Liver (tissue), 9 donors: Measurements from ENCODE around the gene TOLLIP. TPM values are rescaled to one million over a fixed set of nuclear protein-coding genes. Genes with fewer than 3 reads are reported as not detected.

Experiments
- DNase-seq: peaks from one replicate; pipeline ENCODE4 v3.0.0-alpha.2; 2017; ENCODE audit warnings: low spot score
- H3K27ac ChIP-seq, 2 donors: one replicate each; pipeline ENCODE4 v1.7.0; 2013; ENCODE audit warnings: inconsistent platforms in 2 of 2, low read length in 2 of 2, control low read depth in 1 of 2, low read depth in 1 of 2, mild to moderate bottlenecking in 1 of 2
- H3K27me3 ChIP-seq, 4 donors: one replicate each; pipeline versions ENCODE4 v1.6.1 to v1.7.0; 2013; ENCODE audit warnings: low read length in 3 of 4, inconsistent platforms in 1 of 4, mild to moderate bottlenecking in 1 of 4, moderate library complexity in 1 of 4; ENCODE audit not compliant: control insufficient read depth in 4 of 4, insufficient read depth in 4 of 4
- H3K36me3 ChIP-seq, 4 donors: one replicate each; pipeline versions ENCODE4 v1.6.1 to v1.7.0; 2013; ENCODE audit warnings: low read length in 3 of 4, mild to moderate bottlenecking in 3 of 4, low read depth in 1 of 4, moderate library complexity in 1 of 4; ENCODE audit not compliant: control insufficient read depth in 4 of 4, insufficient read depth in 3 of 4
- H3K4me1 ChIP-seq, 4 donors: one replicate each; pipeline versions ENCODE4 v1.6.1 to v1.7.0; 2013; ENCODE audit warnings: low read length in 3 of 4, mild to moderate bottlenecking in 3 of 4, moderate library complexity in 1 of 4; ENCODE audit not compliant: control insufficient read depth in 4 of 4, insufficient read depth in 4 of 4
- H3K4me3 ChIP-seq, 3 donors: one replicate each; pipeline versions ENCODE4 v1.6.1 to v1.7.0; 2013; ENCODE audit warnings: low read length in 3 of 3, control low read depth in 1 of 3, low read depth in 1 of 3, mild to moderate bottlenecking in 1 of 3
- H3K9ac ChIP-seq, 2 donors: one replicate each; pipeline ENCODE4 v1.7.0; 2013; ENCODE audit warnings: low read length in 2 of 2, mild to moderate bottlenecking in 2 of 2, moderate library complexity in 2 of 2, control low read depth in 1 of 2, low read depth in 1 of 2
- H3K9me3 ChIP-seq, 4 donors: one replicate each; pipeline versions ENCODE4 v1.6.1 to v1.7.0; 2013; ENCODE audit warnings: low read length in 3 of 4; ENCODE audit not compliant: control insufficient read depth in 4 of 4
- EGR1 ChIP-seq, 2 donors: IDR thresholded peaks; 2 replicates each; pipeline ENCODE4 v1.6.1; 2016 to 2018; ENCODE audit warnings: antibody characterized with exemption in 2 of 2, low read depth in 2 of 2
- FOXA2 ChIP-seq: IDR thresholded peaks from 2 replicates; pipeline ENCODE4 v1.6.1; 2016; ENCODE audit warnings: antibody characterized with exemption
- HNF4G ChIP-seq: IDR thresholded peaks from 2 replicates; pipeline ENCODE4 v1.6.1; 2016; ENCODE audit warnings: antibody characterized with exemption
- JUND ChIP-seq, 2 donors: IDR thresholded peaks; 2 replicates each; pipeline ENCODE4 v1.6.1; 2016; ENCODE audit warnings: antibody characterized with exemption in 2 of 2
- NR2F2 ChIP-seq: IDR thresholded peaks from 2 replicates; pipeline ENCODE4 v1.6.1; 2016; ENCODE audit warnings: antibody characterized with exemption
- RXRA ChIP-seq, 2 donors: IDR thresholded peaks; 2 replicates each; pipeline ENCODE4 v1.6.1; 2017 to 2018; ENCODE audit warnings: antibody characterized with exemption in 2 of 2, mild to moderate bottlenecking in 1 of 2
- TAF1 ChIP-seq: conservative IDR thresholded peaks from 2 replicates; pipeline ENCODE4 v1.6.1; 2016; ENCODE audit warnings: antibody characterized with exemption, mild to moderate bottlenecking
- YY1 ChIP-seq: IDR thresholded peaks from 2 replicates; pipeline ENCODE4 v1.6.1; 2016; ENCODE audit warnings: antibody characterized with exemption, mild to moderate bottlenecking
- WGBS: extraction: QIAGEN DNeasy Blood & Tissue Kit; methylation state at CpG from one replicate; pipeline ENCODE4 v1.1.7; 2013; 5-methylcytosine and 5-hydroxymethylcytosine counted together
- polyA plus RNA-seq, 2 donors: library from polyadenylated mRNA; stranded (reverse) in 1 of 2; unstranded in 1 of 2; fragments of 200-250 nt in 1 of 2; fragments of >200 nt in 1 of 2; fragmentation: Nextera tagmentation in 1 of 2; extraction: Ambion mirVana in 1 of 2; gene quantifications; one replicate each; pipeline versions ENCODE4 v1.2.1 to v1.2.3, GENCODE V29; 2013 to 2015
- total RNA-seq, 2 donors: library from RNA; depleted of rRNA; stranded (reverse); fragments of >200 nt; gene quantifications; one replicate each; pipeline ENCODE4 v1.2.3, GENCODE V29; 2014
- TF ChIP-seq, protein P1 (sequence below): IDR thresholded peaks from 2 replicates; pipeline ENCODE4 v1.6.1; 2016; ENCODE audit warnings: antibody characterized with exemption
- TF ChIP-seq, protein P2 (sequence below): IDR thresholded peaks from 2 replicates; pipeline ENCODE4 v1.6.1; 2016; ENCODE audit warnings: antibody characterized with exemption
- TF ChIP-seq, protein P3 (sequence below): fragments of 150-350 bp; IDR thresholded peaks from 2 replicates; pipeline ENCODE4 v1.5.1; 2017; ENCODE audit warnings: improper control_type of control experiment, low read depth, low read length; ENCODE audit not compliant: missing input control
- TF ChIP-seq, protein P4 (sequence below): IDR thresholded peaks from 2 replicates; pipeline ENCODE4 v1.6.1; 2016; ENCODE audit warnings: antibody characterized with exemption
- donor health status: healthy.
- donor health status: healthy.
- donor health status: healthy.
- donor health status: healthy.
- donor health status: healthy.

The TOLLIP gene
- total and polyA plus RNA-seq, 4 donors, result 27.5 to 102 (median 72.9) TPM

DNA sequence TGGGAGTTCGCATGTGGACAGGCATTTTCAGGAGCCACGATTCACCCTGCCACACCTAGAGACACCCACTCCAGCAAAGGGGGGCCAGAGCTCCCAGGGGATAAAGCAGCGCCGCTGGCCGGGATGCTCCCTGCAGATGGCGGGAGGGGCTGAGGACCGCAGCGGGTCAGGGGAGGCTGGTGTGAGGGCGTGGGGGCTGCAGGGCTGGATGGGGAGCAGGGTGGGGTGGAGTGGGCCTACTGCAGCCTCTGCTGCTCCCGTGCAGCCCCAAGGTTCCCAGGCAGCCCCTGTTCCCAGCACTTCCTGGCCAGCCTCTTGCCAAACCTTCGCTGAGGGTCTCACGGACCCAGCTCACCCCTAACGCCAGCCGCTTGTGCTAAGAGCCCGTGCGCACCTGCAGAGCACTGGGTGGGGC lies 73.5 kb downstream of the TOLLIP start:
- no peaks in the 10 kb centered on the region for H3K4me1 ChIP-seq
- DNase-seq, result no peak
- no peak overlapping the region for H3K4me3 ChIP-seq
- no peak overlapping the region for H3K9ac ChIP-seq
- H3K27ac ChIP-seq, result no peak overlapping the region
- no peaks in the 10 kb centered on the region for H3K9me3 ChIP-seq
- no peaks in the 10 kb centered on the region for H3K36me3 ChIP-seq
- H3K27me3 ChIP-seq, result no peaks in the 10 kb centered on the region
- TF ChIP-seq NR2F2, result no peak
- no peak for TF ChIP-seq EGR1 (IDR thresholded peaks at IDR 0.05; ENCODE audit: low read depth in 2 of 2)
- TF ChIP-seq, protein P1, sequence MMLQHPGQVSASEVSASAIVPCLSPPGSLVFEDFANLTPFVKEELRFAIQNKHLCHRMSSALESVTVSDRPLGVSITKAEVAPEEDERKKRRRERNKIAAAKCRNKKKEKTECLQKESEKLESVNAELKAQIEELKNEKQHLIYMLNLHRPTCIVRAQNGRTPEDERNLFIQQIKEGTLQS, result no peak
- TF ChIP-seq FOXA2, result no peak
- TF ChIP-seq HNF4G, result no peak
- TF ChIP-seq TAF1, result no peak
- TF ChIP-seq, protein P2, sequence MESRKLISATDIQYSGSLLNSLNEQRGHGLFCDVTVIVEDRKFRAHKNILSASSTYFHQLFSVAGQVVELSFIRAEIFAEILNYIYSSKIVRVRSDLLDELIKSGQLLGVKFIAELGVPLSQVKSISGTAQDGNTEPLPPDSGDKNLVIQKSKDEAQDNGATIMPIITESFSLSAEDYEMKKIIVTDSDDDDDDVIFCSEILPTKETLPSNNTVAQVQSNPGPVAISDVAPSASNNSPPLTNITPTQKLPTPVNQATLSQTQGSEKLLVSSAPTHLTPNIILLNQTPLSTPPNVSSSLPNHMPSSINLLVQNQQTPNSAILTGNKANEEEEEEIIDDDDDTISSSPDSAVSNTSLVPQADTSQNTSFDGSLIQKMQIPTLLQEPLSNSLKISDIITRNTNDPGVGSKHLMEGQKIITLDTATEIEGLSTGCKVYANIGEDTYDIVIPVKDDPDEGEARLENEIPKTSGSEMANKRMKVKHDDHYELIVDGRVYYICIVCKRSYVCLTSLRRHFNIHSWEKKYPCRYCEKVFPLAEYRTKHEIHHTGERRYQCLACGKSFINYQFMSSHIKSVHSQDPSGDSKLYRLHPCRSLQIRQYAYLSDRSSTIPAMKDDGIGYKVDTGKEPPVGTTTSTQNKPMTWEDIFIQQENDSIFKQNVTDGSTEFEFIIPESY, result no peak
- no peak for TF ChIP-seq YY1
- 83% methylated on average over 16 of the region's 16 CpGs for WGBS

DNA sequence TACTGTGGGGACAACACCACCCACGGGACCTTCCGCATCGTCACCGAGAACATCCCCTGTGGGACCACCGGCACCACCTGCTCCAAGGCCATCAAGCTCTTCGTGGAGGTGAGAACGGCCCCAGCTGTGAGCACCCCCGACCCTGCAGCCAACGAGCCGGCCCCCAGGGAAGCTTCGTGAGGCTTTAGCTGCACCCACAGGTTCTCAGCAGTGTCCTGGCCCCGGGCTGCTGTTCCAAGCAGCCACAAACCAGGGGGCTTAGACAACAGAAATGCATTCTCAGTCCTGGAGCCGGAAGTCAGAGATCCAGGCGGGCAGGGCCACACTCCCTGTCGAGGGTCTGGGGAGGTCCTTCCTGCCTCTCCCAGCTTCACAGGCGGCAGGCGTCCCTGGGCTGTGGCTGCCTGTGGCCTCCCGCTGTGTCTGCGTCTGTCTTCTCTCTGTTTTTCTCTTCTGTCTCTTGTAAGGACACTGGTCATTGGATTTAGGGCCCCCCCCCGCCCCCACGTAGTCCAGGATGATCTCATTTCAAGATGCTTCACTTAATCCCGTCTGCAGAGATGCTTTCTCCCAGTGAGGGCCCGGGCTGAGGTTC lies 74.0 kb downstream of the TOLLIP start:
- Histone ChIP-seq H3K4me1 (no peaks in the 10 kb centered on the region), H3K9ac (no peak overlapping the region), H3K4me3 (no peak overlapping the region), H3K27ac (no peak overlapping the region), H3K9me3 (no peaks in the 10 kb centered on the region), H3K36me3 (no peaks in the 10 kb centered on the region), H3K27me3 (no peaks in the 10 kb centered on the region)
- DNase-seq, result no peak
- 85% methylated on average over 23 of the region's 23 CpGs for WGBS
- TF ChIP-seq, protein P3, sequence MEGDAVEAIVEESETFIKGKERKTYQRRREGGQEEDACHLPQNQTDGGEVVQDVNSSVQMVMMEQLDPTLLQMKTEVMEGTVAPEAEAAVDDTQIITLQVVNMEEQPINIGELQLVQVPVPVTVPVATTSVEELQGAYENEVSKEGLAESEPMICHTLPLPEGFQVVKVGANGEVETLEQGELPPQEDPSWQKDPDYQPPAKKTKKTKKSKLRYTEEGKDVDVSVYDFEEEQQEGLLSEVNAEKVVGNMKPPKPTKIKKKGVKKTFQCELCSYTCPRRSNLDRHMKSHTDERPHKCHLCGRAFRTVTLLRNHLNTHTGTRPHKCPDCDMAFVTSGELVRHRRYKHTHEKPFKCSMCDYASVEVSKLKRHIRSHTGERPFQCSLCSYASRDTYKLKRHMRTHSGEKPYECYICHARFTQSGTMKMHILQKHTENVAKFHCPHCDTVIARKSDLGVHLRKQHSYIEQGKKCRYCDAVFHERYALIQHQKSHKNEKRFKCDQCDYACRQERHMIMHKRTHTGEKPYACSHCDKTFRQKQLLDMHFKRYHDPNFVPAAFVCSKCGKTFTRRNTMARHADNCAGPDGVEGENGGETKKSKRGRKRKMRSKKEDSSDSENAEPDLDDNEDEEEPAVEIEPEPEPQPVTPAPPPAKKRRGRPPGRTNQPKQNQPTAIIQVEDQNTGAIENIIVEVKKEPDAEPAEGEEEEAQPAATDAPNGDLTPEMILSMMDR, result no peak
- TF ChIP-seq, protein P1, result no peak
- TF ChIP-seq JUND (IDR thresholded peaks at IDR 0.05) (no peak), HNF4G (no peak), EGR1 (IDR thresholded peaks at IDR 0.05; ENCODE audit: low read depth in 2 of 2) (no peak), NR2F2 (no peak), RXRA (IDR thresholded peaks at IDR 0.05) (no peak)
- TF ChIP-seq, protein P2, result no peak
- TF ChIP-seq, protein P4, sequence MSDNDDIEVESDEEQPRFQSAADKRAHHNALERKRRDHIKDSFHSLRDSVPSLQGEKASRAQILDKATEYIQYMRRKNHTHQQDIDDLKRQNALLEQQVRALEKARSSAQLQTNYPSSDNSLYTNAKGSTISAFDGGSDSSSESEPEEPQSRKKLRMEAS, result no peak
